ENCODE measurements around the gene EFCAB8. TPM values are rescaled to one million over a fixed set of nuclear protein-coding genes. Genes with fewer than 3 reads are reported as not detected.

Gene EFCAB8
- total RNA-seq, 1 experiment from 2014 or later, result 0.09 TPM

DNA sequence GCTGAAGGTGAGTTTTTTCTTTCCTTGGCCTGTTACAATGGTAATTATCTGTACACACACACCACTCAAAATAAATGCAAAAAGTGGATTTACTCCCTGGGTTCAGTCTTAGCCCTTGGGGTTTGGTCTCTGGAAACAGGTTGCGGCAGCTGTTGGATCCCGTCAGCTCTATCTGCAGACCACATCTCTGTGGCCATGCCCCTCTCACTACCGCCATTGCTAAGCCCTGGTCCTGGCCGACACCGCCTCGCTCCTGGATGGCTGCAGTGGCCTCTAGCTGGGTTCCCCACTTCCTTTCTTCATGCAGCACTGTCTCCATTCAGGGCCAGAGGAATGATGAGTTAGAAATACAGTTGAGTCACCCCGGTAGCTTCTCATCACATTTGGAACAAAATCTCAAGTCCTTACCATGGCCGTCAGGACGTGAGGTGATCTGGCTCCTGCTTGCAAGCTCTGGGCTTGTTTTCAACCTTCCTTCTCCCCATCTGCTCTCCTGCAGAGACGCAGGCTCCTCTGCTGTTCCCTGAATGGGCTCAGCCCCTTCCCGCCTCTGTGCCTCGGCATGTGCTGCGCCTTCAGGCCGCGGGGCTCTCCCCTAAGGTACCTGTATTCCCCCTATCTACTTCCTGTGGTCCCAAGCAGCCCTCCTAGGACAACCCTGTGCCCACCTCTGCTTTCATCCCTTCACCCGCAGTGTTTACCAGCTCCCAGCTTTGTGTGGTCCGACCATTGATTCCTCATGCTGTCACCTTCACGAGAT, 38.0 kb downstream of the EFCAB8 start:
- Histone ChIP-seq H4K91ac (ENCODE audit: insufficient read length, low read depth, low read length) (no peak overlapping the region), H3K18ac (ENCODE audit: insufficient read length, low read depth, low read length) (no peak overlapping the region)
- H3K4me1 Mint-ChIP-seq, result peaks cover 9 to 10% of the 10 kb centered on the region in 2 experiments

More for the DNA sequence above, 38.0 kb downstream of the EFCAB8 start:
- Mint-ChIP-seq H3K27ac (no peak overlapping the region), H3K36me3 (ENCODE audit: insufficient read depth in 1 of 3, low read depth in 3 of 3) (no peaks in the 10 kb centered on the region), H3K9me3 (no peaks in the 10 kb centered on the region), H3K27me3 (ENCODE audit: low read depth) (no peaks in the 10 kb centered on the region), H3K4me3 (no peak overlapping the region; a peak in 1 of 5 replicates)
- TF ChIP-seq, protein P1, sequence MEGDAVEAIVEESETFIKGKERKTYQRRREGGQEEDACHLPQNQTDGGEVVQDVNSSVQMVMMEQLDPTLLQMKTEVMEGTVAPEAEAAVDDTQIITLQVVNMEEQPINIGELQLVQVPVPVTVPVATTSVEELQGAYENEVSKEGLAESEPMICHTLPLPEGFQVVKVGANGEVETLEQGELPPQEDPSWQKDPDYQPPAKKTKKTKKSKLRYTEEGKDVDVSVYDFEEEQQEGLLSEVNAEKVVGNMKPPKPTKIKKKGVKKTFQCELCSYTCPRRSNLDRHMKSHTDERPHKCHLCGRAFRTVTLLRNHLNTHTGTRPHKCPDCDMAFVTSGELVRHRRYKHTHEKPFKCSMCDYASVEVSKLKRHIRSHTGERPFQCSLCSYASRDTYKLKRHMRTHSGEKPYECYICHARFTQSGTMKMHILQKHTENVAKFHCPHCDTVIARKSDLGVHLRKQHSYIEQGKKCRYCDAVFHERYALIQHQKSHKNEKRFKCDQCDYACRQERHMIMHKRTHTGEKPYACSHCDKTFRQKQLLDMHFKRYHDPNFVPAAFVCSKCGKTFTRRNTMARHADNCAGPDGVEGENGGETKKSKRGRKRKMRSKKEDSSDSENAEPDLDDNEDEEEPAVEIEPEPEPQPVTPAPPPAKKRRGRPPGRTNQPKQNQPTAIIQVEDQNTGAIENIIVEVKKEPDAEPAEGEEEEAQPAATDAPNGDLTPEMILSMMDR (conservative IDR thresholded peaks at IDR 0.05), result no peak
- H2BK120ac ChIP-seq (ENCODE audit: low read depth, low read length, poor library complexity, severe bottlenecking), result no peak overlapping the region
- H4K5ac ChIP-seq (ENCODE audit: insufficient read length, low read depth, low read length), result no peak overlapping the region
- H4K20me1 ChIP-seq (ENCODE audit: control insufficient read depth, insufficient read depth, insufficient read length), result no peaks in the 10 kb centered on the region
- no peaks in the 10 kb centered on the region for H3K79me1 ChIP-seq (ENCODE audit: insufficient read depth, low read depth, low read length, poor library complexity, severe bottlenecking)
- no peak overlapping the region for H3K4me2 ChIP-seq (ENCODE audit: insufficient read depth, insufficient read length, low read length)
- DNase-seq, result no peak
- no peaks in the 10 kb centered on the region for H3K27me3 ChIP-seq (ENCODE audit: insufficient read depth, low read length)
- H3K23ac ChIP-seq (ENCODE audit: insufficient read length, low read depth, low read length), result no peak overlapping the region
- no peak overlapping the region for H3K14ac ChIP-seq (ENCODE audit: insufficient read depth, low read length)
- H4K8ac ChIP-seq (replicated peaks; ENCODE audit: insufficient read length, low read depth, low read length), result no peak overlapping the region
- no peak overlapping the region for H3T11ph ChIP-seq (ENCODE audit: low read length)
- H2BK15ac ChIP-seq (ENCODE audit: low read depth, low read length), result no peak overlapping the region
- H3K9me3 ChIP-seq (ENCODE audit: control insufficient read depth, low read depth, low read length), result no peaks in the 10 kb centered on the region
- H2AK5ac ChIP-seq (ENCODE audit: insufficient read length, low read length), result no peak overlapping the region
- H3K4me1 ChIP-seq (ENCODE audit: insufficient read depth, low read length), result no peaks in the 10 kb centered on the region
- H3K9ac ChIP-seq (ENCODE audit: extremely low read depth, insufficient read length, low read length), result no peak overlapping the region
- H2AFZ ChIP-seq (ENCODE audit: low read length), result no peak overlapping the region
- no peak overlapping the region for H2BK5ac ChIP-seq (ENCODE audit: insufficient read length, low read length)
- H3K4ac ChIP-seq (ENCODE audit: low read depth, low read length), result no peak overlapping the region
- H3K56ac ChIP-seq (ENCODE audit: insufficient read length, low read depth, low read length), result no peak overlapping the region
- no peaks in the 10 kb centered on the region for H3K79me2 ChIP-seq (ENCODE audit: insufficient read depth, low read length)
- WGBS (ENCODE audit: extremely low coverage, insufficient read length, low lambda C conversion rate), result no CpG with 5 or more reads among the region's 18 CpGs
- H3K23me2 ChIP-seq (ENCODE audit: insufficient read length, low read depth, low read length, poor library complexity, severe bottlenecking), result no peaks in the 10 kb centered on the region
- no peak overlapping the region for H3K27ac ChIP-seq (ENCODE audit: insufficient read length, low read depth, low read length)
- H2BK12ac ChIP-seq (ENCODE audit: insufficient read length, low read depth, low read length), result no peak overlapping the region
- H2BK20ac ChIP-seq (ENCODE audit: low read depth, low read length, poor library complexity, severe bottlenecking), result no peak overlapping the region

Measured in H9 (cell line).